NCI-H1105 treated with DMSO at 0.1 percent for 48 hours (cell line): ENCODE data around the gene RGS17.
A peak's percentile ranks its signal among the peaks of the same experiment; 100 is the strongest.
"Not testable (repeated sequence)": the region's sequence is repeated elsewhere in the genome, so short reads cannot be mapped to it uniquely, and the experiment has no call there.

Experiments used
- DNase-seq: peaks from one replicate; lab custom pipeline; 2025; lab: John Stamatoyannopoulos, UW

RGS17 gene

DNA sequence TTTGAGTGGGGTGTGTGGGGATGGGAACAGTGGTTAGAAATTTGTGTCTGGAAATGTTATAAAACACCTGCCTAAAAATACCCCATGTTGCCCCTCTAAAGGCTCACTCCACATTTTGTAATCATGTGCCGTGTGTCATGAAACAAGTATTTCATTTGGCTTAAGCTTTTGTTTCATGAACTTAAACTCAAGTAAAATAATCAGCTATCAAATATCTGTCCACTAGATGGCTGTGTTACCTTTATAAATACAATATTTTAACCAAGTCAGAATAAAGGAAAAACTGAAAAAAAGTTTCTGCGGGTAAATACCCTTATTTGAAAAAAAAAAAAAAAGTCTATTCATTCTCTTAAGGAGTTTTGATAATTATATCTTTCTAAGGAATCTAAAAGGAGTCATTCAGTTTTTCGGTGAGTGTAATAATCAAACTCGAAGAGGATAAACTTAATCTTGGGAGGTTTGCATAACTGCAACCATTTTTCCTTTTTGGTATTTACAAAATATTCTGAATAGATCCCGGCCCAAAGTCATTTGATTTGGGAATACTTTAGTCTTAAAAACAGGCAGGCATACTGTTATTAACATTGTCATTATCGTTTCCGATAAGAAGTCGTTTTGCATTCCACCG is 98.7 kb downstream of the RGS17 start:
- DNase-seq = peak; percentile 53

DNA sequence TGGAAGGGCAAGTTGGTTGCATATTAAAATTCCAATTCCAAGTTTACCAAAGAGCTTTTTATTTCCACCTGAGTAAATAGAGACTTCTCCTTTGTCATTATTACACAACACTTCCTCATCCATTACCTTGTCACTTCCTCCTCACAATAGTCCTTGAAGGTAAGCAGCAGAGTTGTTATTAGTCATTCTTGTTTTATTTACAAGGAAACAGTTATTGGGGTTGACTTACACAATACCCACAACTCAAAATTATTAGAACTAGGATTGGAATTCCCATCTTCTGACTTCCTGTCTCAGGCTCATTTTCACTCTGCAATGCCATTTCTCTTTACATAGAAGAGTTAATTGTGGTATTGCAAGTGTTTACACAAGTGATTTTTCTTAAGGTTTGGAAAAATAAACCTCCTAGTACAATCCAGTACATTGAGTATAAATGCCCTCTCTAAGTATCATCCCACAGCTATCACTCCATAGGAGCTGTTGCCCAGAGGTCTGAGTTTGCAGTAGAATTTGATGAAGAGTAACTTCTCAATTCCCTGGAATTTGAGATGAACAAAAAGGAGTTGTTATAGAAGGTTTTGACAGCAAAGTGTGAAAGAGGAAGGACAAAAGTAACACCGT is 99.6 kb downstream of the RGS17 start:
- peak; percentile 8 for DNase-seq

DNA sequence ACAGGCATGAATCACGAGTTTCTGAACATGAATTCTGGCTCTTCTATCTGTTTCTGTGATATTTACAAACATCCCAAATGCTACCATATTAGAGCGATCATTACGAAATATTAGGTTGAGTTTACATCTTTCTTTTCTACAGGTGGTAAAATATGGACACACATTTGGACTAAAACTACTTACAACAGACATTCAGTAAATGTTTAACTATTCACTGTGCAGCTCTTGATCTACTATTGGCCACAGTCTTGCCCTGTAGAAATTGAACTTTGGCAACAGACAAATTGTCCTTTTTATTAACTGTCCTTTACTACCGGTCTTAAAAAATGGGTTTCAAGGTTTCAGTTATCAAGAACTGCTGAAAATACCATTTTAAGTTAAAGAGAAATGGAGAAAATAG is 102.1 kb downstream of the RGS17 start:
- no peak for DNase-seq

DNA sequence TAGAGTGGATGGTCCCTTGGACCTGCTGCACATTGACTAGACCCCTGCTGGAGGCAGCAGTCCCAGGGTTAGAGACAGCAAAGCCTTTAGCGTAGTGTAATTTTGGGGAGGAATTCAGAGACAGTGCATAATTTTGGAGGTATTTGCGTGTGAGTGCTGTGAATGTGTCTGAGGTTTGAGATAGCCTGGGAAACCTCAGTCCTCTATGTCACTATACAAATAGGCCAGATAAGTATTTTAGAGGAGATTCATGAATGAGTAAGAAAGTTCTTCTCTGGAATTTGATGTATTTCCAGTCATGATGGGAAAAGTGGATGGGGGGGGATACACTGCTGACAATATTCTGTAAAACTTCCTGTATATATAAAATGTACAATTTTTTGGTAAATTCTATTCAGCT is 102.8 kb downstream of the RGS17 start:
- no peak for DNase-seq

DNA sequence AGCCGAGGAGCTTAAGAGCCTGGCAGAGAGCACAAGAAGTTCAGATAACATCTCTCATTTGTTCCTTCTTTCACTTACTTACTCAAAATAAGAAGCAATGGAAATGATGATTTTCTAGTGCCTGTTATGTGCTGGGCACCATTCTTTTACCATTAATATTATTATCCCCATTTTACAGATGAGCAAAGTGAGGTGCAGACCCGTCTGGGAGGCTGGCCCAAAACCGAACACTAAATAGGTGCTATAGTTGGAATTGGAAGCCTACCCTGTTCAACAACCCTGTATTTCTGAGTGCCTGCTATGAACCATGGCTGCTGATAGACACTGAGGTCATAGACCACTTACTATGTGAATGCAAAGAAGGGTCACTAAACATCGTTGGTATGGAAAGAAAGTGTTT is 103.6 kb downstream of the RGS17 start:
- no peak for DNase-seq

DNA sequence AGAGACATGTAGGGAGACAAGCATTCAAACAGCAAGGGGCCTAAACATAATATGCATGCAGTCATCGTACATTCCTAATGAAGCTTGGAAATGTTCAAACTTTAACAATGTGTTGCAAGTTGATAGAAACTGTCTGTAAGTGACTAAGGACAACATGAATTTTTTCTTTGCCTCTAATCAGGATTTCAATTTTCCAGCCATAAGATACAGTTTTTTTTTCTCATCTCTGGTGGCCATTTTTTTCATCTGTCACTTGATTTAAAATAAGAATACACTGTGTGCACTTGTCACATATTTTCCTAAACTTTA is 106.4 kb downstream of the RGS17 start:
- no peak for DNase-seq

DNA sequence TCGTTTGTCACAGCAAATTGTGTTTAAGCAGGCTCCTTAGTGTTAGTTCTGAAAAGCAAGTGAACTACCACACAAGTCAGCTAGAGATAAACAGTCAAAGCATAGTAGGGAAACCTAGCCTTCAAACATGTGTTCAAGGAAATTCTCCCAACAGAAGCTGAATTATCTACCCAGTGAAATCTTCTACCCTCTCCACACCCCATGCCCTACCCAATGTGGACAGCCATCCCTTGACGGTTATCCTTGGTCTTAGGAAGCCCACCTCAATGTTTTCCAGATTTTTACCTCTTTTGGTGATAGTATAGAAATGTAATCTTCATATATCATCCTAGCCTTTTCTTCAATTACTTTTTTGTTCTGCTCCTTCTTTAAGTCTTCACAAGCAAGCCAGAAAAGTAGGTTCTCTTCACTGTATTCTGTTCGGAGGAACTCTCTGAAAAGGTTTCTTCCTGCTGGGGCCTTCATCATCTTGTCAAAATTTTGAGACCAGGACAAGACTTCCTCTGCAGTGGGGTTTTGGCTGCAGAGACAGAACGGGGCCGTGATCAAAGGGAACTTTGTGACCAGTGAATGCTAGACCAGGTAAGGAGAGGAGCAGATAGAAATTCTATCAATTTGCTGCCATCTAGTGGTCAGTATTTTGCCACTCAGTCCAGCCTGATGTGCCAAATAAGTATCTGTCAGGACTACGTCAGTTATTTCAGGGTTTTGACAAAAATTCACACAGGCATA is 106.9 kb downstream of the RGS17 start:
- peak; percentile 71 for DNase-seq

DNA sequence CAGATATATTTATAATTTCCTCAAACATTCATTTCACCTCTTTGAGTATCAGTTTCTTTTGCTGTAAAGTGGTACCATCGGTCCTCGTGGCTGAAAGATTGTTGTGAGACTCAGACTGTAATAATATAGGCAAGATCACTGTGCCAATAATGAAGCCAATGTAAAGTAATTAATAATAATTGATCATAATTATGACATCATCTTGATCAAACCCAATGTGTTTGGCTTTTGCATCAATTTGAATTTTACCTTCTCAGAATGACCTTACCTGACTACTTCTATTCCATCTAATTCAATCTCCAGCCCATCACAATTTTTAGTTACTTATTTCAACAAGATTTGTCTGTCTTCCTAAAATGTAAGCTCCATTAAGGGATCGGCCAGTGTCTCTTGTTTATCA is 112.7 kb downstream of the RGS17 start:
- no peak for DNase-seq

DNA sequence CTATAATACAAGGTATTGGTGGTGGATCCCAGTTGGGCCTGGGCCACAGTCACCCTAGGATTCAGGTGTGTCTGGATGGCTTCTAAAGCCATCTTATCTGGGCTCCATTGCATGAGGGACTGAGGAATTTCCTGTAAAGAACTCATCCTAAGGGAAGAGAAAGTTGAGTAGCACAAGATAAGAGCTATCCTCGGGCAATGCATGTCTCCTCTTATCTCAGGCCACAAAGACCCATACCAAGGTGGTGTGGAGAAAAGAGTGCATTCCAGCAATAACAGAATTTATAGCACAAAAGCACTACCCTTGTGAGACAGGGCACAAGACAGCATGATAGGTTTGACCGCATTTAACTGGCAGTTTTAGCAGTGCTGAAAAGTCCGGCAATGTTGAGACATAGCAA is 114.2 kb downstream of the RGS17 start:
- no peak for DNase-seq

DNA sequence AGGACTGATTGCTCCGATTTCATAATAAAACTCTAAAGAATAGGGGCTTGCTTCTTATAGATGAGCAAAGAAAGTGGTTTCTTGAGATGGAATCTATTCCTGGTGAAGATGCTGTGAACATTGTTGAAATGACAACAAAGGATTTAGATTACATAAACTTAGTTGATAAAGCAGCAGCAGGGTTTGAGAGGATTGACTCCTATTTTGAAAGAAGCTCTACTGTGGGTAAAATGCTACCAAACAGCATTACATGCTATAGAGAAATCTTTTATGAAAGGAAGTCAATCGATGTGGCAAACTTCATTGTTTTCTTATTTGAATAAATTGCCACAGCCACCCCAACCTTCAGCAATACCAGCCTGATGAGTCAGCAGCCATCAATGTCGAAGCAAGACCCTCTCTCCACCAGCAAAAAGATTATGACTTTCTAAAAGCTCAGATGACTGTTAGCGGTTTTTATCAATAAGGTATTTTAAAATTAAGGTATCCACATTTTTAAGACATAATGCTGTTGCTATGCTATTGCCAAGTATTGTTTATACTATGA is 115.9 kb downstream of the RGS17 start:
- DNase-seq = no peak

DNA sequence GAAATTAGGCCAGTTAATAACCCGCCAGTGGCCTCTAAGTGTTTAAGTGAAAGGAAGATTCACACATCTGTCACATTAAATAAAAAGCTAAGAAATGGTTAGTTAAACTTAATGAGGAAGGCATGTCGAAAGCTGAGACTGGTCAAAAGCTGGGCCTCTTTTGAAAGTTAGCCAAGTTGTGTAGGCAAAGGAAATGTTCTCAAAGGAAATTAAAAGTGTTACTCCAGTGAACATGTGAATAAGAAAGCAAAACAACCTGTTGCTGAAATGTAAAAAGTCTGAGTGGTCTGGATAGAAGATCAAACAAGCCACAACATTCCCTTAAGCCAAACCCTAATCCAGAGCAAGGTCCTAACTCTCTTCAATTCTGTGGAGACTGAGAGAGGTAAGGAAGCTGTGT is 117.6 kb downstream of the RGS17 start:
- DNase-seq = no peak

DNA sequence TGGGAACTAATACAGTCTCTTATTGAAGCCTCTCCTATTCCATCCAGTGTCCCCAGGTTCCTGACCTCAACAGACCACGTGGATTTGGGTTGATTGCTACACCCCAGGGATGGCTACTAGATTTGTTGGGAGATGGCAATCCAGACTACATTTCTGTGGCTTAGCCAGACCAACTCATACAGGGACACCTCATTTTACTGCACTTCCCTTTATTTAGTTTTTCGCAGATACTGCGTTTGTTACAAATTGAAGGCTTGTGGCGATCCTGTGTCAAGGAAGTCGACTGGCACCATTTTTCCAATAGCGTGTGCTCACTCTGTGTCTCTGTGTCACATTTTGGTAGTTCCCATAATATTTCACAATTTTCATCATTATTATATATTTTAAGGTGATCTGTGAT is 118.2 kb downstream of the RGS17 start:
- DNase-seq = no peak

DNA sequence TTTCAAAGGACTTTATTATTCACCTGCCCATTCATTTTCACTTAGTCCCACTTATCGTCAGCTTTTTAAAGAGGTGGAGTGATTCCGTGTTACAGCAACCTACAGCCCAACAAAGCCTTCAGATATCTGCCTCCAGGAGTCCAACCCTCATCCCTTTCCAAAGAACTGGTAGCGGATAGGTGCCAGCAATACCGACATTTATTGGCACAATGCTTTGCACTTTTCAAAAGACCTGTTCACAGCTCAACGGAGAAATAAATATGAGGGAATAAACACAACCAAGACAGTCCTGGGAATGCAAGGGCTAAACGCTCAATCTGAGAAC is 127.8 kb downstream of the RGS17 start:
- DNase-seq = no peak

DNA sequence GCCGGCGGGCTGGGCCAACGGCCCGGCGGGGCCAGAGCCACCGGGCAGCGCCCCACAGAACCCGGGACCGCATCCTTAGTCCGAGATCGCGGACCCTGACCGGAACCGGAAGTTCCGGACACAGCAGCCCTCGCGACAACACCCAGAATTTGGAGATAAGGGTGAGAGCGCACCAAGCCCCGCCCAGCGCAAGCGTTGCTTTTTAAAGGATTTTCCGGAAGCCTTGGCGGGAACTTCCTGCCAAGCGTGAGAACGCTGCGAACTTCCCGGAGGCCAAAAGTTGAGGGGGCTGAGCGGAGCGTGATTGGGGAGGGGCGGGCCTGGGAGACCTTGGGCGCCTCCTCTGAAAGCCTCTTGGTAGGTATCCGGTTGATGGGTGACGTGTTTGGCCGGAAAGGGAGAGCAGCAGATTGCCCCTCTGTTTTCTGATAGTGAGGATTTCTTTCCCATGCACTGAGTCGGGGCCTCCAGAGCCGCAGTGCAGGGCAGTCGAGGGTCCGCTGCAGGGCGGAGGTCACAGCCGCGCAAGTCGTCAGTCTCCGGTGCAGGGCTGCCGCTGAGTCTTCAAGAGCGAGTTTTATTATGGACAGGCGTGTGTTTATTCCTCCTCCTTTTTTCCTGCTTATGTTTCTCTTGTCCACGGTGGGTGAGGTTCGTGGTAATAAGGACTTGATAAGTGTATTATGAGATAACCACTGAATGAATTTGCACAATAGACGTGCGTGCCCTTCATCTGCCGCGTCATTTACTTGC is 128.3 kb downstream of the RGS17 start, which contains the start of gene MTRF1L:
Gene MTRF1L (minus strand): TSS at position 97 of the 753 bp plus-strand sequence. CDS start 24 bp downstream, at position 73.
- peak; percentile 96 for DNase-seq

DNA sequence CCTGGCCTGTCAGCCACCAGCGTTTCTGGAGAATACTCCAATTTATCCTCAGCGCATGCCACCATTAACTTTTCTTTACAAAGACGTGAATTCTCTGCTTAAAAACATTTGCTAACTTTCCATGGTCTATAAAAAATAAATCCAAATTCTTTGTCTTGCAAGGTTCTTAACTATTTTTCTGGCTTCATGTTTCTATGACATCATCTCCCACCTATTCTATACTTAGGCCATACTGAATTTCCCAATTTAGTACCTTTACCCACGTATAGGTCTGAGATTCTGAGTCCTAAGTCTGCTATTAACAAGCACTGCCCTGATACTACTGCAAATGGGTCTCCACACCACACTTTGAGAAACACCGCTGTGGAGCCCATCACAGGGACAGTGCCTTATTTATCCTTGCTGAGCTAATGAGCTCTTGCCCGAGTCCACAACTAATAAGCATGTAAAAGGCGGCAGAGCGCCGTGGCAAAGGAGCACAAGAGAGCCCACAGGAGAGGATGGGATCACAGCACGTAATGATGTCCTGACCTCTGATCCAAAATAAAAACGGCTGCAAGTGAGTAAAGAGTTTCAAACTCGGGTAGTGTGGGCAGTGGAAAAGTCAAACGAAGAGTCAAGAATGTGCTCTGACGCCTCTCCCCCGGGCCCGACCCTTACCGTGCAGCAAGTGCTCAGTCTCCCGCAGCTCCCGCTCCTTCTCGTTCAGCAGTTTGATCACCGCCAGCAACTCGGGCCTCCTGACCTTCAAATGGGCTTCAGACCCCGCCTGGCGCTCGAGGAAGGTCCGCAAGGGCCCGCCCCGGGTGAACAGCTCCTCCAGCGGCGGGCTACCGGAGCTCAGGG is 129.1 kb downstream of the RGS17 start:
- DNase-seq = peak; percentile 35

DNA sequence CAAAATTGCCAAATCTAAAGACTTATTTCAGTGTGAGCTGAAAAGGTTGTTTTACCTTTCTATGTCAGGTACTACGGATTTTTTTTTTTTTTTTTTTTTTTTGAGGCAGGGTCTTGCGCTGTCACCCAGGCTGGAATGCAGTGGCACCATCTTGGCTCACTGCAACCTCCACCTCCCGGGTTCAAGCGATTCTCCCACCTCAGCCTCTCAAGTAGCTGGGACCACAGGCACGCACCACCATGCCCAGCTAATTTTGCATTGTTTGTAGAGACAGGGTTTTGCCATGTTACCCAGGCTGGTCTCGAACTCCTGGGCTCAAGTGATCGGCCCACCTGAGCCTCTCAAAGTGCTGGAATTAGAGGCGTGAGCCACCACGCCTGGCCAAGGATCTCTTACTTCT is 130.3 kb downstream of the RGS17 start:
- DNase-seq = not testable (repeated sequence)

DNA sequence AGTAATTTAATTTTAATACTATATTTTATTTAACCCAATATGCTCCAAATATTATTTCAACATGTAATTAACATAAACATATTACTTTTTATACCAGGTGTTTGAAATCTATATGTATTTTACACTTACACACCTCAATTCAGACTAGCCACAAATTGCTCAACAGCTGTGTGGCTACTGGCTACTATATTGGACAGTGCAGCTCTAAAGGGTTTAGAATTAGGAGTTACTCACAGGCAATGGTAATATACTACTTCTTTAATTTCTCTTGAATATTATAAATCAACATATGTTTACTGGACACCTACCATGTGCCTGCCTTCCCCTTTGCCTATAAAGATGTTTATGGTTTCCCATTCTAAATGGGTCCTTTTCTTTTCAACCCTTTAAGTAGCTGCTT is 130.8 kb downstream of the RGS17 start:
- DNase-seq = no peak

DNA sequence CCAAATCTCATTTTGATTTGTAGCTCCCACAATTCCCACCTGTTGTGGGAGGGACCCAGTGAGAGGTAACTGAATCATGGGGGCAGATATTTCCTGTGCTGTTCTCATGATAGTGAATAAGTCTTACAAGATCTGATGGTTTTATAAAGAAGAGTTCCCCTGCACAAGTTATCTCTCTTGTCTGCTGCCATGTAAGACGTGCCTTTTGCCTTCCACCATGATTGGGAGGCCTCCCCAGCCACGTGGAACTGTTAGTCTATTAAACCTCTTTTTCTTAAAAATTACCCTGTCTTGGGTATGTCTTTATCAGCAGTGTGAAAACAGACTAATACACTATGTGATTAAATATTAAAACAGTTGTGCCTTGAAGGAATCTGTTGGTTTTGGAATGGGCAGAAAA is 131.5 kb downstream of the RGS17 start:
- DNase-seq = not testable (repeated sequence)

DNA sequence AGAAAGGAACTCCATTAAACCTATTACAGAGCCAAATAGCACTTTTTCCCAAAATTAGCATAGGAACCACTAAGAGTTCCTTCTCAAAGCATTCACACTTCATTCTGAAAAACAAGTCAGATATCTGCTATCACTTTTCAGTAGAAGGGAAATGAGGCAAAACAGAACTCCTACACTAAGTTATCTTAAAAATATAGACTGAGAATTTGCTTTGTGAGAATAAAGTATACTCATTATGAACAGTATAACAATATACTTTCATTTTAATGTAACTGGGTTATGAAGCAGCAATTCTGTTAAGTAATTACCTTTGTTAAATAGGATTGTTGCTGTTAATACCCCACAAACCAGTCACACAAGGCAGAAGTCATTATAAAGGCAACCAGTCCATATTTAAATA is 137.2 kb downstream of the RGS17 start:
- DNase-seq = no peak

DNA sequence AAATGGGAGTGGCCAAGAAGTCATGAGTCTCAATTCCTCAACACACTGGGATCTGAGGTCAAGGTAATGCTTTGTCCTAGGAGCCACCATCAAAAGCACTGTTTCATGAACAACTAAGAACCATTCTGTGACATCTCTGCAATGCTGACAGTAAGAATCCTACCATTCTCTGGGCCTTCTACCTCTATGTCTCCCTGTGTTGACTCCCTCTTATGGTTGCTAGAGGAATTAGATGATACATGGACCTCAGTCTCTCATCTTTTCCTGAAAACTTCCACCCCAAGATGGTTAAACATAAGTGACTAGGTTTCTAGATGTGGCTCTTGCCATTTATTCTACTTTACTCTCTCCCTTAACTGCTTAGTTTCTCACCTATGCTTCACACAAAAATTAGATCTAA is 137.7 kb downstream of the RGS17 start:
- no peak for DNase-seq

DNA sequence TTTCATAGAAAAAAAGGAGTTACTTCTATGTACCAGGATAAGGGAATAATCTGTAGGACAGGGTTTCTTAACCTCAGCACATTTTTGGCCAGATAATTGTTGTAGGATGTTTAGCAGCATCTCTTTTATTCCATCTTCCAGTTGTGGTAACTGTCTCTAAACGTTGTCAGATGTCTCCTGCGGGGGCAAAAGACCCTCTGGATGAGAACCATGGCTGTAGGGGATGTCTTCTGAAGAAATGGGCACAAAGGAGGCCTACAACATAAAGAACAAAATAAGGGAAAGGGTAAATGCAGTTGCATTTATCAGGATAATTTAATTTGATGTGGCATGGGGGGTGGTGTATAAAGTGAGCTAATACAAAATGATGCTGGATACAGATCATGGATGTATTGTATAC is 144.1 kb downstream of the RGS17 start:
- no peak for DNase-seq

DNA sequence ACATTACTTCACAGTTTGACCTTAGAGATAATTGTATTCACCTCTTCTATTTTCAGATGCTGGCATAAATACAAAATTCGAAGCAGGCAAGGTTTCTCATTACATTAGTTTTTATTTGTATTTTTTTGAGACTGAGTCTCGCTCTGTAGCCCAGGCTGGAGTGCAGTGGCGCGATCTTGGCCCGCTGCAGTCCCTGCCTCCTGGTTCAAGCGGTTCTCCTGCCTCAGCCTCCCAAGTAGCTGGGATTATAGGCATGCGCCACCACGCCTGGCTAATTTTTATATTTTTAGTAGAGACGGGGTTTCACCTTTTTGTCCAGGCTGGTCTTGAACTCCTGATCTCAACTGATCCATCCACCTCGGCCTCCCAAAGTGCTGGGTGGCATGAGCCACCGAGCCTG is 145.8 kb downstream of the RGS17 start:
- DNase-seq = not testable (repeated sequence)
